ENCODE measurements around the gene IER5L. TPM values are rescaled to one million over a fixed set of nuclear protein-coding genes. Genes with fewer than 3 reads are reported as not detected.
A peak's percentile ranks its signal among the peaks of the same experiment; 100 is the strongest.

Gene IER5L
- total and polyA plus RNA-seq, 2 experiments from 2014 or later, result 4.3 to 81.7 TPM

GRCh38 chr9:129183495-129184218 is 5.6 kb upstream of the IER5L start:
- H3K4me2 ChIP-seq (ENCODE audit: unreplicated experiment), result no peak overlapping the region
- no peak overlapping the region for H3K27ac ChIP-seq
- H3K9me3 ChIP-seq (ENCODE audit: low read depth), result no peaks in the 10 kb centered on the region
- no peak overlapping the region for H3K4me3 ChIP-seq
- no peaks in the 10 kb centered on the region for H3K79me2 ChIP-seq (ENCODE audit: insufficient read depth)
- H4K20me1 ChIP-seq (ENCODE audit: insufficient read depth), result no peaks in the 10 kb centered on the region
- 61 to 69% methylated on average over 6 of the region's 6 CpGs for WGBS, 2 experiments (ENCODE audit: low coverage in 1 of 2, low lambda C conversion rate in 2 of 2, missing lambda C conversion rate in 2 of 2)
- no peaks in the 10 kb centered on the region for H3K4me1 ChIP-seq (ENCODE audit: insufficient read depth)
- H3K27me3 ChIP-seq (replicated peaks; ENCODE audit: insufficient read depth), result no peaks in the 10 kb centered on the region
- H2AFZ ChIP-seq, result no peak overlapping the region
- in situ Hi-C loops (cut with MboI), result no loop called here
- H3F3A ChIP-seq (ENCODE audit: insufficient read depth), result no peaks in the 10 kb centered on the region
- DNase-seq, result peak; percentile 39
- no peaks in the 10 kb centered on the region for H3K9me2 ChIP-seq (ENCODE audit: insufficient read depth)
- H3K36me3 ChIP-seq (ENCODE audit: low read depth), result no peaks in the 10 kb centered on the region
- no peak for TF ChIP-seq EZH2phosphoT487 (IDR thresholded peaks at IDR 0.05; ENCODE audit: insufficient read depth, low read depth)
- no peak for TF ChIP-seq EZH2 (IDR thresholded peaks at IDR 0.05; ENCODE audit: insufficient read depth, poor library complexity, severe bottlenecking)
- no peak overlapping the region for H3K9ac ChIP-seq

DNA sequence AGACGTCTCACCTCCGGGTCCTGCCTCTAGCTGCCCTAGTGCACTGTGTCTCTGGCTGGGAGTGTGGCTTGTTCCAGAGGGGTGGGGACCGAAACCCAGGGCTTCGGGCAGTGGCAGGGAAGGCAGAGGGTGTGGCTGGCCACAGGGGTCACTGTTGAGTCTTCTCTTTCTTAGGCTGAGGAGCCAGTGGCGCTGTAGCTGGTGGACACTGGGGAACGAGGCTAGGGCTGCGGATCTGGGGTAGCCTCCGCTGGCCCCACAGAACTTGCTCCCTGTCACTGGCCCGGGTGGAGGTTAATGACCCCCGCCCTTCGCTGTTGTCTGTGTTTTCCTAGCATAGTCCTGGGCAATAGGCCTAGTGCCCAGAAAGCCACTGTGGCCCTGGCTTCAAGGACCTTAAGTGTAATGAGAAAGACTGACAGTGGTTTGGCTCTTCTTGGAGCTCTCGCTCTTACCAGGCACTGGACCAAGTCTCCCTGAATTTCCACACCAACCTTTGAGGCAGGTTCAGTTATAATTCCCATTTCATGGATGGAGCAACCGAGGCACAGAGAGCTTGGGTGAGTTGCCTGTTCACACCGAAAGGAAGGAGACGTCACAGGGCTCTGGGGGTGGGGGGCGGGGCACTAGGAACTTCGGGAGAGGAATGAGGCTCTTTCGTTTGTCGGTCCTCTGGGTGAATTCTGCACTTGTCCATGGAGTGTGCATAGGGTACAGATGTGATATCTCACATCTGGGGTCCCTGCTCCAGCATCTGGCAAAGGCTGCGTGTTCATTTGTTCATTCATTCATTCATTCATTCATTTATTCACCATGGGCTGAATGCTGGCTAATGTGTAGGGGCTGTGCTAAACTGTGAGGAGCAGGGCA is 4.8 kb upstream of the IER5L start:
- Histone ChIP-seq H3F3A (ENCODE audit: insufficient read depth) (no peaks in the 10 kb centered on the region), H2AFZ (no peak overlapping the region), H3K27ac (no peak overlapping the region), H4K20me1 (ENCODE audit: insufficient read depth) (no peaks in the 10 kb centered on the region), H3K9me3 (ENCODE audit: low read depth) (no peaks in the 10 kb centered on the region), H3K4me3 (no peak overlapping the region), H3K9me2 (ENCODE audit: insufficient read depth) (no peaks in the 10 kb centered on the region), H3K27me3 (replicated peaks; ENCODE audit: insufficient read depth) (no peaks in the 10 kb centered on the region), H3K36me3 (ENCODE audit: low read depth) (no peaks in the 10 kb centered on the region), H3K4me1 (ENCODE audit: insufficient read depth) (no peaks in the 10 kb centered on the region), H3K4me2 (ENCODE audit: unreplicated experiment) (no peak overlapping the region), H3K9ac (no peak overlapping the region), H3K79me2 (ENCODE audit: insufficient read depth) (peaks cover 1% of the 10 kb centered on the region)
- peak; percentile 54 for DNase-seq
- WGBS, 2 experiments (ENCODE audit: low coverage in 1 of 2, low lambda C conversion rate in 2 of 2, missing lambda C conversion rate in 2 of 2), result 65 to 67% methylated on average over 20 of the region's 20 CpGs
- in situ Hi-C loops (cut with MboI), result no loop called here
- TF ChIP-seq EZH2 (IDR thresholded peaks at IDR 0.05; ENCODE audit: insufficient read depth, poor library complexity, severe bottlenecking), result no peak
- TF ChIP-seq EZH2phosphoT487 (IDR thresholded peaks at IDR 0.05; ENCODE audit: insufficient read depth, low read depth), result no peak

- no peaks in the 10 kb centered on the region for H3K27me3 ChIP-seq (replicated peaks; ENCODE audit: insufficient read depth)
- no peaks in the 10 kb centered on the region for H3F3A ChIP-seq (ENCODE audit: insufficient read depth)
- no peaks in the 10 kb centered on the region for H4K20me1 ChIP-seq (ENCODE audit: insufficient read depth)
- no peak overlapping the region for H3K9ac ChIP-seq
- no peaks in the 10 kb centered on the region for H3K36me3 ChIP-seq (ENCODE audit: low read depth)
- in situ Hi-C loops (cut with MboI), result no loop called here
- no peaks in the 10 kb centered on the region for H3K4me1 ChIP-seq (ENCODE audit: insufficient read depth)
- H3K79me2 ChIP-seq (ENCODE audit: insufficient read depth), result peaks cover 5% of the 10 kb centered on the region
- no peak for DNase-seq
- no peak overlapping the region for H3K4me3 ChIP-seq
- no peak overlapping the region for H2AFZ ChIP-seq
- H3K9me3 ChIP-seq (ENCODE audit: low read depth), result no peaks in the 10 kb centered on the region
- 78 to 83% methylated on average over 4 of the region's 4 CpGs for whole genome bisulfite sequencing, 2 experiments (ENCODE audit: low coverage in 1 of 2, low lambda C conversion rate in 2 of 2, missing lambda C conversion rate in 2 of 2)
- TF ChIP-seq EZH2phosphoT487 (IDR thresholded peaks at IDR 0.05; ENCODE audit: insufficient read depth, low read depth) (no peak), EZH2 (IDR thresholded peaks at IDR 0.05; ENCODE audit: insufficient read depth, poor library complexity, severe bottlenecking) (no peak)
- H3K4me2 ChIP-seq (ENCODE audit: unreplicated experiment), result no peak overlapping the region
- no peak overlapping the region for H3K27ac ChIP-seq
- no peaks in the 10 kb centered on the region for H3K9me2 ChIP-seq (ENCODE audit: insufficient read depth)
These were observed 4.1 kb upstream of the IER5L start for GRCh38 chr9:129182122-129182521.

DNA sequence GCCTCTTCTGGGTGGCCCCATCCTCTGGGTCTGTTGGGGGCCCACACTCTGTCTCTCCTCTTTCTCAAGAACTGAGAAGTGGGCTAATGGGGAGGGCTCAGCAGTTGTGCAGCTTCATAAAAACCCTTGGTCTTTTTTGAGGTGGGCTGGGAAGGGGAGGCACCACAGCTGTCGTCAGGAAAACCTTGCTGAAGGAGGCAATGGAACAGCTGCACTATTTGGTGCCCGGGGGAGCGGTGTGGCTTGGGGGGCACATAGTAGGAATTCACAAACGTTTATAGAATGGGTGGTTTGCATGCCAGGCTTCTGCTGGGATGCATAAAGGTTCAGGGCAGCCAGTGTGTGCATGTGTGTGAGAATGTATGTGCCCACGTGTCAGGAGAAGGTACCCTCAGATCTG is 3.2 kb upstream of the IER5L start:
- TF ChIP-seq EZH2phosphoT487 (IDR thresholded peaks at IDR 0.05; ENCODE audit: insufficient read depth, low read depth) (no peak), EZH2 (IDR thresholded peaks at IDR 0.05; ENCODE audit: insufficient read depth, poor library complexity, severe bottlenecking) (no peak)
- no peak overlapping the region for H3K4me3 ChIP-seq
- H2AFZ ChIP-seq, result no peak overlapping the region
- H3K4me2 ChIP-seq (ENCODE audit: unreplicated experiment), result no peak overlapping the region
- no peak overlapping the region for H3K9ac ChIP-seq
- H3F3A ChIP-seq (ENCODE audit: insufficient read depth), result peaks cover 5% of the 10 kb centered on the region; the same call in 1 of the 2 replicates
- H3K79me2 ChIP-seq (ENCODE audit: insufficient read depth), result peaks cover 14% of the 10 kb centered on the region
- H3K27ac ChIP-seq, result no peak overlapping the region
- no peaks in the 10 kb centered on the region for H4K20me1 ChIP-seq (ENCODE audit: insufficient read depth)
- WGBS, 2 experiments (ENCODE audit: low coverage in 1 of 2, low lambda C conversion rate in 2 of 2, missing lambda C conversion rate in 2 of 2), result 67 to 68% methylated on average over 5 of the region's 5 CpGs
- H3K4me1 ChIP-seq (ENCODE audit: insufficient read depth), result no peaks in the 10 kb centered on the region
- in situ Hi-C loops (cut with MboI), result no loop called here
- H3K27me3 ChIP-seq (replicated peaks; ENCODE audit: insufficient read depth), result no peaks in the 10 kb centered on the region
- H3K36me3 ChIP-seq (ENCODE audit: low read depth), result no peaks in the 10 kb centered on the region
- H3K9me2 ChIP-seq (ENCODE audit: insufficient read depth), result no peaks in the 10 kb centered on the region
- no peak for DNase-seq
- no peaks in the 10 kb centered on the region for H3K9me3 ChIP-seq (ENCODE audit: low read depth)

Data from GM23248 (cell line).